ENCODE data around the gene ASAH2. TPM values are rescaled to one million over a fixed set of nuclear protein-coding genes. Genes with fewer than 3 reads are reported as not detected.

ASAH2 gene
- total RNA-seq, 4 donors from 2014 or later, result 0.76 to 1.6 TPM; not detected in 2

- TF ChIP-seq CTCF (IDR thresholded peaks at IDR 0.05) (no peak), POLR2A (IDR thresholded peaks at IDR 0.05) (no peak)
- H3K27me3 ChIP-seq, result no peaks in the 10 kb centered on the region
- H3K4me1 ChIP-seq, result no peaks in the 10 kb centered on the region
- no peak overlapping the region for H3K27ac ChIP-seq
- no peak for DNase-seq
- H3K36me3 ChIP-seq, result no peaks in the 10 kb centered on the region
- H3K9me3 ChIP-seq, result no peaks in the 10 kb centered on the region
- intact Hi-C loops (cut with DNase I; ENCODE audit: low total_unique reads), result no loop called here
- H3K4me3 ChIP-seq, result no peak overlapping the region
Observed at GRCh38 chr10:50224330-50224952, 26.9 kb downstream of the ASAH2 start.

- TF ChIP-seq POLR2A (IDR thresholded peaks at IDR 0.05) (no peak), CTCF (IDR thresholded peaks at IDR 0.05) (no peak)
- Histone ChIP-seq H3K27ac (no peak overlapping the region), H3K27me3 (no peaks in the 10 kb centered on the region), H3K4me3 (no peak overlapping the region), H3K4me1 (no peaks in the 10 kb centered on the region), H3K36me3 (no peaks in the 10 kb centered on the region), H3K9me3 (no peaks in the 10 kb centered on the region)
- no peak for DNase-seq
- intact Hi-C loops (cut with DNase I; ENCODE audit: low total_unique reads), result no loop called here
Observed at GRCh38 chr10:50222199-50222598, 29.1 kb downstream of the ASAH2 start.

GRCh38 chr10:50221470-50221869 lies 29.8 kb downstream of the ASAH2 start:
- Histone ChIP-seq H3K4me1 (no peaks in the 10 kb centered on the region), H3K27ac (no peak overlapping the region), H3K36me3 (no peaks in the 10 kb centered on the region), H3K4me3 (no peak overlapping the region), H3K9me3 (no peaks in the 10 kb centered on the region), H3K27me3 (no peaks in the 10 kb centered on the region)
- DNase-seq, result no peak
- intact Hi-C loops (cut with DNase I; ENCODE audit: low total_unique reads), result no loop called here
- TF ChIP-seq POLR2A (IDR thresholded peaks at IDR 0.05) (no peak), CTCF (IDR thresholded peaks at IDR 0.05) (no peak)

GRCh38 chr10:50219646-50220045 lies 31.7 kb downstream of the ASAH2 start:
- no peak overlapping the region for H3K27ac ChIP-seq
- no peaks in the 10 kb centered on the region for H3K9me3 ChIP-seq
- no peak overlapping the region for H3K4me3 ChIP-seq
- H3K4me1 ChIP-seq, result no peaks in the 10 kb centered on the region
- H3K36me3 ChIP-seq, result no peaks in the 10 kb centered on the region
- DNase-seq, result no peak
- no peaks in the 10 kb centered on the region for H3K27me3 ChIP-seq
- TF ChIP-seq CTCF (IDR thresholded peaks at IDR 0.05), result no peak
- no peak for TF ChIP-seq POLR2A (IDR thresholded peaks at IDR 0.05)
- intact Hi-C loops (cut with DNase I; ENCODE audit: low total_unique reads), result no loop called here

GRCh38 chr10:50219200-50219599 lies 32.1 kb downstream of the ASAH2 start:
- H3K4me1 ChIP-seq, result no peaks in the 10 kb centered on the region
- DNase-seq, result no peak
- intact Hi-C loops (cut with DNase I; ENCODE audit: low total_unique reads), result no loop called here
- no peaks in the 10 kb centered on the region for H3K27me3 ChIP-seq
- H3K36me3 ChIP-seq, result no peaks in the 10 kb centered on the region
- H3K27ac ChIP-seq, result no peak overlapping the region
- no peaks in the 10 kb centered on the region for H3K9me3 ChIP-seq
- TF ChIP-seq POLR2A (IDR thresholded peaks at IDR 0.05) (no peak), CTCF (IDR thresholded peaks at IDR 0.05) (no peak)
- no peak overlapping the region for H3K4me3 ChIP-seq
